Hematopoietic multipotent progenitor cell treated with erythropoietin and hydrocortisone succinate and interleukin-3 and kit ligand, for 17 days (in vitro differentiated cells): ENCODE measurements around the gene FBL.
"Not testable (repeated sequence)": the region's sequence is repeated elsewhere in the genome, so short reads cannot be mapped to it uniquely, and the experiment has no call there.

Source experiments
- DNase-seq: peaks from one replicate; pipeline ENCODE4 v3.0.0-alpha.2; 2015; ENCODE audit warnings: low spot score

FBL gene

DNA sequence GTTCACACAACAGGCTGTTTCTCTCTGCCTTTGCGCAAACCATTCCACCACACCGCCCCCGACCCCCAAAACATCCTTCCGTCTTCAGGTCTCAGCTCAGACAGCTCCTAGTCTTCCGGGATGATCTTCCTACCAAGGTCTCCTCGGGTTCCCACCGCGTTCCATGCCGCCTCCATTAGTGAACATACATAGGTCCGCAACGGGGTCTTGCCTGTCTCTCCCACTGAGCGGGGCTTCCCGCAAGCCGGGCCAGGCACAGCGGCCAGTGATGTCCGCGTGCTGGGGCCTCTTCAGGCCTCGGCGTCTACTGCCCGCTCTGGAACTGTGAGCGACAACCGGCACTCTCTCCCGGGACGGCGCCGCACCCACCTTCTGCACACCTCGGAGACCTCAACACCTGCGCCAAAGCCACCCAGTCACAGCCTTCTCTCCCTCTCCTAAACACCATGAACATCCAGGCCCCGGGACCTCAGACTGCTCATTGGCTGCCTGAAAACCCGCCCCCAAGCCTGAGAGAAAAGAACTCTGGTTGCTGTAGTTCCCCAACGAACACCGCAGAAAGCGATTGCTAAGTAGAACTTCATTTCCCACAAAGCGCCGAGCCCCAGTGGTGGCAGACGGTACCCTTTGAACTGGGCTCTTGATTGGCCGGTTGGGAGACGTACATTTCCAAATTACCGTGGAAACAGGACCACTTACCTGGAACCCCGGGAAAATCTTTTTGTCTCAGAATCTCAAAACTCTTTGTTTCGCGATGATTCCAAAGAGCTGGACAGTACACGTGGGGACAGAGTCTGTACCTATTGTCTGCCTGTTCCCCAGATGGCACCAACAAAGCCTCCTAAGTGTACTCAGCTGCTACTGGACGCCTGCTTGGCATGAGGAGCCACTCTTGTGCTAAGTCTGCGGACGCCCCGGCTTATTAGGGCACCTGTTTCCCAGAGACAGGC is 21.8 kb downstream of the FBL start:
- peak; percentile 63 for DNase-seq

- DNase-seq = no peak
Observed at GRCh38 chr19:39823686-39824085, 22.5 kb downstream of the FBL start.

GRCh38 chr19:39820696-39821095 is 25.5 kb downstream of the FBL start:
- DNase-seq = no peak

DNA sequence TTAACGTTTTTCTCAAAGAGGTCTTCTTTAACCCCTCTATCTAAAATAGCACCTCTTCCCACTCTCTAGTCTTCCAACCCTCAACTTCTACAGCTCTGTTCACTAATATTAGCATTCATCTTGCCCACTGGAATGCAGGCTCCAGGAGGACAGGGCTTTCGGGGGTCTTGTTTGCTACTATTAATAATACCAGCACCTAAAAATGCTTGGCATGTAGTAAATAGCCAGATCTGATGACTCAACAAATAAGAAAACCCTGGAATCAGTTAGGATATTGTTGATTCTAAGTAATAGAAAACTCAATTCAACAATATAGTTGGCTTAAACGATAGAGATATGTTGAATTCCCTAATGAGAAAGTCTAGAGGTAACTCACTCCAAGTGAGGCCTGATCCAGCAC is 26.4 kb downstream of the FBL start:
- no peak for DNase-seq

DNA sequence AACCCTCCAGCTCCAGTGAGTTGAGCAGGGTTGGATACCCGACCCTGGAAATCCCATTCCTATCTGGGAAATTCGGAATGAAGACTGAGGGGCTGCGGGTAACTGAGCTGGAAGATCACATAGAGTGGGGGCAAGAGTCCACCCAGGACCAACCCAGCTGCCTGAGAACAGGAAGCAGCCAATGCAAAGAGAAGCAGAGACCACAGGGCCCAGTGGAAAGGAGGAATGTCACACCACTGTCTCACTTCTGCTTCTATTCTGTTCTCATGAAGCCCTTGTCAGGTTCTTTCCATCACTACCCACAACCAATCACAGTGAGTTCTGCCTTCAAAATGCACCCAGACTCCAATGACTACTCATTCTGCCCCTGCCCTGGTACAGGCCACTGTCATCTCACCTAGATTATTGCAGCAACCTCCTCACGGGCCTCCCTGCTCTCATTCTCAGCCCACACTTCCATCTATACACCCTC is 27.5 kb downstream of the FBL start:
- no peak for DNase-seq

DNA sequence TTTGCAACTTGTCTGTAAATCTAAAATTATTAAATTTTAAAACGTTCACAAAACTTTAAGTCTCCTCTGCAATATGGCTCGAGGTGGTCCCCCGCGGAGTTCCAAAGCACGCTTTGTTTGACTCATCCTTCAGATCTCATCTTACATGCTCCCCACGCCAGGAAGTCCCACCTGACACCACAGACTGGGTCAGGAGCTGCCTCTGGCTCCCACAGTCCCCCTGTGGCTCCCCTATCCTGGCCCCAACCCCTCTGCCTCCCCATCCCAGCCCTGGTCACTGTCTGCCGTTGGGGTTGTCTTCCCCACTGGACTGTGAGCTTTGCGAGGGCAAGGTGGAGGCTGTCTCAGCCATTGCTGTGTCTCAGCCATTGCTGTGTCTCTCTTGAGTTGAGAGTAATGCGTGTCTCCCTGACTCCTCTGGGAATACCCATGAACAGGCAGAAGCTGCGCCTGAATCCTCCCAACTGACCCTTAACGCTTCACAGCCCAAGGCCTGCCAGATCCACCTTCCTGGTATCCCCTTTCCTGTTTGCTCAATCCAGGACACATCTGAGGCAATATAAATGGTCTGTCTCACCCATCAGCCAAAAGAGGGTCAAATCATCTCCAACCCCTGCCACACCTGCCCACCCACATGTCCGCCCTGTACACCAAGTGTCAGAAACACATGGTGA is 28.2 kb downstream of the FBL start:
- no peak for DNase-seq

DNA sequence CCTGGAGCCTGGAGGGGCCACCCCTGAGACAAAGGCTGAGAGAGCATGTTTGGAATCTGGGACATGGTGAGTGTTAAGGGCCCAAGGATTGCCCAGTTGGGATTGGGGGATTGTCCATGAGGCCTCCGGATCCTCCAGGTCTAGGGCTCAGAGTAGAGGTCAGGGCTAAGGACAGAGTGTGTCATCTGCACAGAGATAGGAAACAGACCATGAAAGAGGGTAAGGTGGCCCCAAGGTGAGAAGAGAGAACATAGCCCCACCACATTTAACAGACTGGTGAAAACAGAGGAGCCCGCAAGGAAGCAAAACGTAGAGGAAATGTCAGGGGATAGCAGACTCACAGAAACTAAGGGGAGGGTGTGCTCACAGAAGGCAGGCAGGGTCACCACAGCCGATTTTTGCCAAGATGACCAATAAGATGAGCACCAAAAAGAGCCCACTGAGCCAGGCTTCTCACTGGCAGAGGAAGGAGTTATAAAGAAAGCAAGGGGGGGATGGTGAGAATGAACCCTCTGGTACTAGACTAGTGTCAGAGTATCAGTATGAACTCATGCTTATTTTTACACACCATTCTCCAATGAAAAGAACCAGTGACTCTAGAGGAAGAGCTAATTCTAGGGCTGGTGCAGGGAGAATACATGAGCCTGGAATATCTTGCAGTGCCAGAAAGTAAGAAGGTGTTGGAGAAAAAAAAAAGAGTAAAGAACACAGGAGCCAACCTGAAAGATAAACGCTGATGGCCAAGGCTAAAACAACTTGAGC is 29.7 kb downstream of the FBL start:
- no peak for DNase-seq

DNA sequence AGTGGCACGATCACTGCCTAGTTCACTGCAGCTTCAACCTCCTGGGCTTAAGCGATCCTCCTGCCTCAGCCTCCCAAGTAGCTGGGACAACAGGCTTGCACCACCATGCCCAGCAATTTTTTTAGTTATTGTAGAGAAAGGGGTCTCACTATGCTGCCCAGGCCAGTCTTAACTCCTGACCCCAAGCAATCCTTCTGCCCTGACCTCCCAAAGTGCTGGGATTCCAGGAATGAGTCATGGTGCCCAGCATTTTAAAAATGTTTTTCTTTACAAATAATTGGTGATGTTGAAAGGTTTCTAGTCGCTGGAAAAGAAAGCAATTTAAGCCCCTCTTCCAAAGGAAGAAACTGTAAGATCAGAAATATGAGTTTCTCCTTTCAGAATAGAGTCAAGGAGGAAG is 31.6 kb downstream of the FBL start:
- no peak for DNase-seq

DNA sequence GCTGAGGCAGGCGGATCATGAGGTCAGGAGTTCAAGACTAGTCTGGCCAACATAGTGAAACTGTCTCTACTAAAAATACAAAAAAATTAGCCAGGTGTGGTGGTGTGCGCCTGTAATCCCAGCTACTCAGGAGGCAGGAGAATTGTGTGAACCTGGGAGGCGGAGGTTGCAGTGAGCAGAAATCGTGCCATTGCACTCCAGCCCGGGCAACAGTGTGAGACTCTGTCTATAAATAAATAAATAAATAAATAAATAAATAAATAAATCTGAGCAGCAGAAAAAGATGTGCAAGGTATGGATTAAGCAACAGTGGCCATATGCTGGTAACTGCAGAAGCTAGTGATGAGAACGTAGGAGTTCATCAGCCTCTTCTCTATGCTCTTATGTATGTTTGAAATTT is 32.1 kb downstream of the FBL start:
- not testable (repeated sequence) for DNase-seq

DNA sequence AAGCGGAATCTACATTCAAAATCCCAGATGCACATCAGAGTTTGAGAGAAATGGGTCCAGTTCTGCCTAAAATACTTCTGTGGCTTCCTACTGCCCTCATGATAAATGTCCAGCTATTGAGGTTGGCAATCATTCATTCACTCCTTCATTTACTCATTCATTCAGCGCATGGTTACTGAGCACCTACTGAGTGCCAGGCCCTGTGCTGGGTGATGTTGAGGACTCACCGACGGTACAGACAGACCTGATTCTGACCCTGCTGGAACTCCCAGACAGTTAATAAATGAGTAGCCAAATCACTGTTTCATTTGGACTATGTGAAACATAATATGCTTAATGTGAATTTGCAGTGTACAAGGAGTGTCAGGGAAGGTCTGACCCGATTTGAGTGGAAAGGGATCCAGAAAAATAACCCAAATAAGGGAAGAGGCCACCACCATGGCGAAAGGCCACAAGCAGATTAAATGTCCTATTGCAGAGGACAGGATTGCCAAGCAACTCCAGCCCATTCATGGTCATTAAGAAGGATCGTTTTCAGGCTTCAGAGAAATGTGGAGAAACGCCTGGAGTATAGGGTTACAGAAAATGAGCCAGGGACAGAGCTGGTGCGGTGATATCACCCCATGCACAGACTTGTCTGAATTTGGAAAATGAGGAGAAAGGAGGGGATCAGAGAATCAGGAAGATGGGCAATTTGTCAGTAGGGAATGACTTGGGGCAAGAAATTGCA is 32.8 kb downstream of the FBL start:
- DNase-seq = no peak

DNA sequence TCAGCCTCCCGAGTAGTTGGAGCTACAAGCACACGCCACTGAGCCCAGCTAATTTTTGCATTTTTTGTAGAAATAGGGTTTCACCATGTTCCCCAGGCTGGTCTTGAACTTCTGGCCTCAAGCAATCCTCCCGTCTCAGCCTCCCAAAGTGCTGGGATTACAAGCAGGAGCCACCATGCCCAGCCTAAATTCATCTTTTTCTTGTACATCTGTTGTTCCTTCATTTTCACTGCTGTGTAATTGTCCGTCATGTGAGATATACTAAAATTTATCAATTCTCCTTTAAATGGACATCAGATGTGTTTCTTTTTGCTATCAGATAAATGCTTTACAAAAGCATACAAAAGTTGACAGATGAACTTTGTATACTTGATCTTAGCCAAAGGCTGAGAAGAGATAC is 35.1 kb downstream of the FBL start:
- no peak for DNase-seq

- no peak for DNase-seq
Observed at GRCh38 chr19:39810424-39810823, 35.8 kb downstream of the FBL start.

DNA sequence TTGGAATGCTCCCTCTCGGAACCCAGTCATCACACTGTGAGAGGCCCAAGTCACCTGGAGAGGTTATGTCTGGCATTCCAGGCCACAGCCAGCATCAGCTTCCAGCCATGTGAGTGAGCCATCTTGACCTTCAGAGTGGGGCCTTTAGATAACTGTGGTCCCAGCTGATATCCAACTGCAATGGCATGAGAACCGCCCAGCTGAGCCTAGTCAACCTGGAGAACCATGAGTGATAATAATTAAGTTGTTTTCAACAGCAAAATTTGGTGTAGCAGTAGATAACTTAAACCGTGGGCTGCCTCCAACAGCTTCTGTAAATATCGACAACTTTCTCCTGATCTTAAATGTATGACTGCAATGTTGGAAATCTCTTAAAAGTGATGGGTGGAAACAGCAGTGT is 36.8 kb downstream of the FBL start:
- no peak for DNase-seq

- not testable (repeated sequence) for DNase-seq
Observed at GRCh38 chr19:39808688-39809087, 37.5 kb downstream of the FBL start.

DNA sequence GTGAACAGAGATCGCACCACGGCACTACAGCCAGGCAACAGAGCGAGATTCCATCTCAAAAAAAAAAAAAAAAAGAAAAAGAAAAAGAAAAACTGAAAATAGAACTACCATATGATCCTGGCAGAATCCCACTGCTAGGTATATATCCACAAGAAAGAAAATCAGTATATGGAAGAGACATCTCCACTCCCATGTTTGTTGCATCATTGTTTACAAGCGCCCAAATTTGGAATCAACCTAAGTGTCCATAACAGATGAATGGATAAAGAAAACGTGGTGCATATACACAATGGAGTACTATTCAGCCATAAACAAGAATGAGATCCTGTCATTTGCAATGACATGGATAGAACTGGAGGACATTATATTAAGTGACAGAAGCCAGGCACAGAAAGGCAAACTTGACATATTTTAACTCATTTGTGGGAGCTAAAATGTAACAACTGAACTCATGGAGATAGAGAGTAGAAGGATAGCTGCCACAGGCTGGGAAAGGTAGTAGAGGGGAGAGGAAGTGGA is 38.3 kb downstream of the FBL start:
- DNase-seq = no peak

DNA sequence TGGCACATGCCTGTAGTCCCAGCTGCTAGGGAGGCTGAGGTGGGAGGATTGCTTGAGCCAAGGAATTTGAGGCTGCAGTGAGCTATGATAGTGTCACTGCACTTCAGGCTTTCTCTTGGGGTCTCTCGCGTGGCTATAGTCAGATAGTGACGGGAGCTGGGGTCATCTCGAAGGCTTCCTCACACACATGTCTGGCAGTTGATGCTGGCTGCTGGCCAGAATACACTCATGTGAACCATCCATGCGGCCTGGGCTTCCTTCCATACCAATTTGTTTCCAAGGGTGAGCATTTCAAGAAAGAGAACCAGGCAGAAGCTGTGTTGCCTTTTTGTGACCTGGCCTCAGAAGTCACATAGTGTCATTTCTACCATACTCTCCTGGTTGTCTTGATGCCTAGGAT is 41.1 kb downstream of the FBL start:
- no peak for DNase-seq

- no peak for DNase-seq
Observed at GRCh38 chr19:39802958-39803357, 43.2 kb downstream of the FBL start.

- DNase-seq = no peak
Observed at GRCh38 chr19:39797083-39797482, 49.1 kb downstream of the FBL start.

GRCh38 chr19:39796000-39796498 is 50.1 kb downstream of the FBL start:
- DNase-seq = no peak

GRCh38 chr19:39795001-39795400 is 51.2 kb downstream of the FBL start:
- no peak for DNase-seq

- peak; percentile 87 for DNase-seq
Observed at GRCh38 chr19:39792999-39793546, 53.1 kb downstream of the FBL start.
